Measurements from ENCODE around the gene CACHD1.

CACHD1 gene

DNA sequence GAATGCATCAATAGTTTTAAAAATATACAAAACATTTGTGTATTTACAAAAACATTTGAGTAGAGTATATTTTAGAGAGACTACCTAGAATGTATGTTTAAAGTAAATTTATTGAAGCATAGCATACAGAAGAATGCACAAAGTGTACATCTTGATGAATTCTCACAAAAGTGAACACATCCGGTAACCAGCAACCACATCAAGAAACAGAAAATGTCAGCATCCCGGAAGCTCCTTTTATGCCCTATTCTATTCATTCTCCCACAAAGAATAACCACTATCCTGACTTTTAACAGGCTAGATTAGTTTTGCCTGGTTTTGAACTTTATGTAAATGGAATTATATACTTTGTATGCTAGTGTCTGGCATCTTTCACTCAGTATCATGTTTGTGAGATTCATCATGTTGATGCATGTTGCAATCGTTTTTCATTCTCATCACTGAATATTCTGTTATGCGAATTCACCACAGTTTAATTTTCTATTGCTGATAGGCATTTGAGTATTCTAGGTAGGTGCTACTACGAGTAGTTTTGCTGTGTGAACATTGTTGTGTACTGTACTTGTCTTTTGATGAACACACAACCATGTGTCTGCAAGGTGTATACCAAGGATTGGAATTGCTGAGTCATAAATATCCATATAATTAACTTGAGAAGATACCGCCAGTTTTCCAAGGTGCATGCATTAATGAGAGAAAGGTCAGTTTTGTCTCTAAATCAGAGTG lies 75.4 kb downstream of the CACHD1 start:
- in situ Hi-C loops (cut with MboI; ENCODE audit: low sequenced_read_pairs), result no loop called here

DNA sequence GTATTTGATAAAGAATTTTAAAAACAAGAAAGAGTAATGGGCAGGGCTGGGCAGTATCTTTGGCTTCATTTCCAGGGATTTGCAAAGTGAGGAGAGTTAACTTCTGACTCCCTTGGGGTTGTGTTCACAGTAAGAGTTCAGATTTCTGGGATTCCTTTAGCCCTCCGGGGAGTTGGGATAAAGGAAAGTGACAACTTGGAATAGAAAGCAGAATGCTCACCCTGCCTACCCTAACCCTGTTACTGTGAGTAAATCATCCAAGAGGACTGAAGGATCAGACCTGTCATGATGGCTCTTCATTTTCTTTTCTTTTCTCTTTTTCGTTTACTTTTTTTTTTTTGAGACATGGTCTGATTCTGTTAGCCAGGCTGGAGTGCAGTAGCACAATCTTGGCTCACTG lies 76.1 kb downstream of the CACHD1 start:
- in situ Hi-C loops (cut with MboI; ENCODE audit: low sequenced_read_pairs), result no loop called here

DNA sequence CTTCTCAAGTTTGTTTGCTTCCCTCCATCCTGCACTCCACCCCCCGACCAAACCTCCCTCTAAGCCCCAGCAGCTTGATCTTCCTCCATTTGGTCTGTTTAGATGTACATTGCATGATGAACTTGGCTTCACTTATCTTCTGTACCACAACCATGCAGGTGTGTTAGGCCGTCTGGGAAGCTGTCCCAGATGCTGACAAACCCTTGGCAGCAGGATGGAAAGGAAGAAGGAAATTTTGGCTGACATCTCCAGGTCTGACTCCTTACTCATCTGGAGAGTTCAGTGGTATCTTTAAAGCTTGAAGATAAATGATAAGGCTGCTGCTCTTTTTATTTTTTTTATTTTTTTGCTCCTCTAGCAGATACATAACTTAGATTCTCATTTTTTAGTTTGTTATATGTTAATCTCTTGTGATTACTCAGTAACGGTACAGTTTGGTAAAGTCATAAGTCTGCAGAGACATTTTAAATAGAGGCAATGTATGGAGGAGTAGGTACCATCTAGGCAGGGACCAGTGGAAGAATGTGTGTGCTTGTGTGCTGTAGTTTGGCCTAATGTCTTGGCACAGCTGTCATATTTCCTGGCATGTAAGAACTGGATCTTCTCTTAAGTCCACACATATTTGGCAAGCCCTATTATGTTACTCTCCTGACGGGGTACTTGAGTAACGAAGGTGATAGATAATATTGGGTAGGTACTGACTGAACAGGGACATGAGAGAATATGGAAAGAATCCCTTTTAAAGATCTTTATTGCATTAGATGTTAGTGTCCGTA lies 79.7 kb downstream of the CACHD1 start:
- in situ Hi-C loops (cut with MboI; ENCODE audit: low sequenced_read_pairs), result no loop called here

DNA sequence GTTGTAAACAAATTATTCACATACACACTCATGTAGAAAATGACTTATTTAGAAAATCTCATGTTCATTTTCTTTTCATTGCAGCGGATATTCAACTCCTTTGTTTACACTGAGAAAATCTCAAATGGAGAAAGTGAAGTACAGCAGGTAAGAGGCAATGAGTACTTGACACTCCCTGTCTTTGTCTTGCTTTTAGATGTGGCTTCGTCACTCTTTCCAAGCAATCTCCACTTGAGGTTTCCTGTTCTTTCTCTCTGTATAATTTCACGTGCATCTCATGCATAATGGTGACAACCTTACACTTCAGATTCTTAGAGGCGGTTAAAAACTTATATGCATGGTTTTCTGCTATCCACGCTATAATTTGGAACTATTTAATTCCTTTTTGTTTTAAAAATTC lies 80.6 kb downstream of the CACHD1 start:
- in situ Hi-C loops (cut with MboI; ENCODE audit: low sequenced_read_pairs), result no loop called here

DNA sequence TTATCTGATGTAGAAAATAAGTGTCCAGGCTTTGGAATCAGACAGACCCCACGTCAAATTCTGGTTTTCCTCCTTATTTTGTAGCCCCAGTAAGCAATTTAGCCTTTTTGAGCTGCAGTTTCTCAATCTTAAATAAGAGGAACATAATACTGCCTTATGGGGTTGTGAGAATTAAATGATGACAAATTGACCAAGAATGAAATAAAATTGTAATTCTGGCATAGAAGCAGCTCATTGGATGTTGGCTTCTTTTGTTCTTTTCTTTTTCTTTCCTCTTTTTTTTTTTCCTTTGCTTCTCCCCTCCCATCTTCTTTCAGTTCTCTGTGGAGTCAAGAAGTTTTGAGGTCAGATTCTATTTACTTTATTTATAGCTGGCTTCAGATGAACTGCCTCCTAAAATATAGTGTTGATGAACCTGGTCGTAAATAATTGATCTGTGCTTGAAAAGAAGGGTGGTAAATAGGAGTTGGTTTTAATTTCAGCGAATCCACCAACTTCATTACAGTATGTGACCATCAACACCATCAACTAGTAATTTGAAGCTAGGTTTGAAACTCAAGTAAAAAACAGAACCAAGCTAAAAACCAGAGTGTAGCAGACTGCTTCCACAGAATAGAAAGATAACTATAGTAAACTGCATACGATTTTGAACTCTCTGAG lies 81.1 kb downstream of the CACHD1 start:
- in situ Hi-C loops (cut with MboI; ENCODE audit: low sequenced_read_pairs), result no loop called here

DNA sequence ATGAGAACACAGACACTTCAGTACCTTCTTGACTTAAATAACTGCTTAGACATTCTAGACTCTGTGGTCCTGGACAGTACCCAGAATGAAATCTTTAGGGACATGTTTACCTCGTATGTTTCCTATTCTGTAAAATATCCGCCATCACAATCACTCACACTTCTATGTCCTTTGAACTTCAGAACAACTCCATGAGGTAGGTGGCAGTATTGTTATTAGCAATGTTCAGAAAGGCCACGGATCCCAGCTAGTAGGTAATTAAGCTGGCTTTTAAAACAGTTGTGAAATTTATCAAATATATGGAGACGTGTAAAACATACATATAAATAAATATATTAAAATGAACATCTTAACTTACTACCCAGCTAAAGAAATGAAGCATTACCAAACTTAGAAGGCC lies 83.4 kb downstream of the CACHD1 start:
- in situ Hi-C loops (cut with MboI; ENCODE audit: low sequenced_read_pairs), result no loop called here

DNA sequence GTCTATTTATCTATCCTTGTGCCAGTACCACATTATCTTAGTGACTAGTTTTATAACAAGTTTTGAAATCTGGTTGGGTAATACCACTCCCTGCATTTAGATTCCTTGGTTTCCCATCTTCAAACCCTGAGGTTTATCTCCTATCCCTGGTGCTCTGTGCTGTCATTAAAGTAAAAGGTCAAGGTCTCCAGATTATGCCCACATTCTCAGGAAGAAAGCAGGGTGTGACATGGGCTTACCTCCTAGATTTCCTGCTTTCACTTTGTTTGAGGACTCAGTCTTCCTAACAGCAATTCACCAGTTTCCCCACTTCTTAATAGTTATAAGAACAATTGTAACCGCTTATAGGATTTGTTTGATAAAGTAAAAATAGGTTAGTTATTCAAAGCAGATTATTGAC lies 86.0 kb downstream of the CACHD1 start:
- in situ Hi-C loops (cut with MboI; ENCODE audit: low sequenced_read_pairs), result no loop called here

DNA sequence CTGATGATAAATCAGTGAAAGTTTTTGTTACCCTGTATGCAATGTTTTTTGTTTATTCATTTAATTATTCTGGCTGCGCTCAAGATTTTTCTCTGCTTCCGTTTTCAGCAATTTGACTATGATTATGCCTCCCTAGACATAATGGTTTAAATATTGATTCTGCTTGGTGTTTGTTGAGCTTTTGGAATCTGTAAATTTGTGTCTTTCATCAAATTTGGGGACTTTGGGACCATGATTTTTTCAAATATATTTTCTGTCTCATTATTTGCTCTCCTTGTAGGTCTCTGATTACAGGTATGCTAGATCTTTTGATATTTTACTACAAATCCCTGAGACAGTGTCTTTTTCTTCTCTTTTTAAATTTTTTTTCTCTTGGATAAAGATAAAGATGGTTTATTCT lies 92.1 kb downstream of the CACHD1 start:
- in situ Hi-C loops (cut with MboI; ENCODE audit: low sequenced_read_pairs), result no loop called here

DNA sequence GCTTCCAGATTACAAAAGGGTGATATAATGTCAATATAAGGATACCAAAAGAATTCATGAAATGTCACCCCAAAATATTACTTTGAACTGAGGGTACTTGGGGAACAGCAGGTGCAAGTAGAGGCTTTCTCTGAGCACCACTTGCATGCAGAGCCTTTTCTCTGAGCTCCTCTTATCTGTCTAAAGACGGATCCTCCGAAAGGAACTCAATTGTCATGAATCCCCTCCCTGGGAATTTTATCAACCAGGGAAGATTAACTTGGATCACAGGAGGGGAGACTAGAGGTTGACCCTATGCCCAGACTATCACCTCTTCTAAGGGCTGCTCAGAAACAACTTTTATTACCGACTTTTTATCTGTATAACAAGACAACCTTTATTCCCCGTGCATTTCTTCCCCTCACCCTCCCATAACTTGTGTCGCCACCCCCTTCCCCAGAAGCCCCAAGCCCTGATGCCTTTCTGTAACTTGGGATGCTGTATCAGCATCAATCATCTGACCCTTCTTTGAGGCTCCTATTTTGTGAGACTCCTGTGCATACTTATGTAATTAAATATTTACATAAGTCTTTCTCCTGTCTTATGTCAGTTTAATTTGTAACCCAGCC lies 94.1 kb downstream of the CACHD1 start:
- in situ Hi-C loops (cut with MboI; ENCODE audit: low sequenced_read_pairs), result no loop called here

DNA sequence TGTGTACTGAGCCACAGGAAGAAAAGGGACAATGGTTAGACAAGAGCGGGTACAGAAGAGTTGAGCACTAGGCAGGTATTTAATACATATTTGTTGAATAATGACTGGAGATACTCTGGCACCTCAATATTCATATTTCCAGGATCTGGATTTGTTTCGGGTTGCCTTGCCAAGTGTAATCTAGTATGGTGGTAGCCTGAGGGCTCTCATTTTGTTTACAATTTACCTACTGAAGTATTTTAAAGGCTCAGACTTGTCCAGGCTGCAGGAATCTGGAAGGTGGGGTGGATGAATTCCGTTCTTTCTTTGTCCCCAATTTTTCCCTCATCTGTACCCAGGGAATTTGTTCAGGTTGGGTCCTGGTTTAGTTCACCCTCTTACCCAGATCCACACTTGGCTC lies 95.0 kb downstream of the CACHD1 start:
- in situ Hi-C loops (cut with MboI; ENCODE audit: low sequenced_read_pairs), result no loop called here

DNA sequence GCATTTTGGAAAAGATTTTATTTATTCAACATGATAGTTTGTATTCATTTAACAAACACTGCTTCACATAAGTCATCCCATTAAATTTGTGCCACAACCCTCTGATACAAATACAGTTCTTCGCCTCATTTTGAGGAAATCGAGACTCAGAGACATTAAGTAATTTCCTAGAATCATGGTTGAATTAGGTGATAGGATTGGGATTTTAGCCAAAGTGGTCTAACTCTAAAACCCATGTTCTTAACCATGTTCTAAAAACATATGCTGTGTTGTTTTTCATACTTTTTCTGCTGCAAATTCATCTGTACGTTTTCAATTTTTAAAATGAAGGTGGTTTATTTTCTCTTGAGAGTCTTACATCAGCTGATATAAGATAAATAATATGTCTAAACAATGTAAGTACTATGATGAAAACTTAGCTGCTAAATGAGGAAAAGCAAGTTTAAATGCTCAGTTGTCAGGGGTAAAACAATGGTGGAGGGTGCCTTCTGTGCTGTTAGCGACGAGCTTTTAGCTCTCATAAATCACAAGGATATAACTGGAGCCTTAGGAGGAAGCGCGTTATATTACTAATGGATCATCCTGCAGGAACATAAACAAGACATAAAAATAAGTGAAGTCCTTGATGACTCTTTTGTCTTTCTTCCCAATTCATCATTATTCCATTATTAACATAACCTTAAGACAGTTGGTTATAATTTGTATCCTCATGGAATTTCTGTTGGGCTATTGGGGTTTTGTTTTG lies 97.7 kb downstream of the CACHD1 start:
- in situ Hi-C loops (cut with MboI; ENCODE audit: low sequenced_read_pairs), result no loop called here

DNA sequence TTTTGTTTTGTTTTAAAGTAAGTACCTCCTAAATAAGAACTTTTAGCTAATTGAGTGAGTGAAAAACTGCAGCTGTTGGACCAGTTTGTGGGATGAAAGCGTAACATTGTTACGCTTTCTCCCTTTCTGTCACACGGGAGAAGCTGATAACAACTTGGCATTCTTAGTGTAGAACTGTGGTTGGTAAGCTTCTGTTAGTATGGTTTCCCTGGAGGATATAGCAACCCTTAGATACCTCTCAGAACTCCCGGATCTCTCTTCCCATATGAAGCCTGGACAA lies 98.2 kb downstream of the CACHD1 start:
- in situ Hi-C loops (cut with MboI; ENCODE audit: low sequenced_read_pairs), result no loop called here

DNA sequence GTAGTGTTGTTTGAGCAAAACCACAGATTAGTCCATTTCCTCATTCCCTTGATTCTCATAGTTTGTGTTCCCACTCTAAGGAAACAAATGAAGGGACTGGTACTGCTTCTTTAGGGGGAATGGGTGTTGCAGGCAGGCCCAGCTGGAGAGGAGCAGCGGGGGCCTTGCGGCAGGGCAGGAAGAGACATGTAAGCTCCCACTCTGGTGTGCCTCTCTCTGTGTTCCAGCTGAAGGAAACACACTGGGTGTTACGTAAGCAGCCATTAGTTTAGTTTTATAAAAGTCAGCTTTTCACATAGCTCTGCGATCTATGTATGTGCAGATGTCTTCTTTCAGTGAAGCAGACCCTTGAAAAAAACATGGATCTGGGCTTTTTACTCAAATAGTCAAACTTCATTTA lies 99.5 kb downstream of the CACHD1 start:
- in situ Hi-C loops (cut with MboI; ENCODE audit: low sequenced_read_pairs), result no loop called here

DNA sequence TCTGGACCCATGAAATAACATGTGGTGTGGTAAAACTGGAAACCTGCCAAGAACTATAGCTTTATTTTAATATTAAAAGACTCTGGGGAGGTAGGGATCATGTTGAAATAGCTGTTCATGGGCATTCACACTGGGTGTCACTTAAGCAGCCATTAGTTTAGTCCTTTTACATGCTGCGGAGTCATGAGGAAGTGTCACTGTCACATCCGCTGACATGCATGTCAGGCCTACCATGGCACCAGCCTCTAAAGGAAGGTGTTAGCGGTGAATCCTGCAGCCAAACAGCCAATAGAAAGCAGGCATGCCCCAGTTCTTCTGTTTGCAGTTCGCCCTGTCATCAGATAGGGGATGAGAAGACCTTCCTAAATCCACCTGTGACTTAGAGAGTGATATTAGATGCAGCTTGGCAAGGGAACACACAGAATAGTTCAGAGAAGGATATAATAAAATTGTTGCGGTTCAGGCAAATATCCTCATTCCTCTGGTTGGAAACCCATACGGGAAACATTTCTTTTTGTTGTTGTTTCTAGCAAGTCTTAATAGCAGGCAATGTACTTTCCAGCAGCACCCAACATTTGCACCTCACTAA lies 100.4 kb downstream of the CACHD1 start:
- in situ Hi-C loops (cut with MboI; ENCODE audit: low sequenced_read_pairs), result no loop called here

DNA sequence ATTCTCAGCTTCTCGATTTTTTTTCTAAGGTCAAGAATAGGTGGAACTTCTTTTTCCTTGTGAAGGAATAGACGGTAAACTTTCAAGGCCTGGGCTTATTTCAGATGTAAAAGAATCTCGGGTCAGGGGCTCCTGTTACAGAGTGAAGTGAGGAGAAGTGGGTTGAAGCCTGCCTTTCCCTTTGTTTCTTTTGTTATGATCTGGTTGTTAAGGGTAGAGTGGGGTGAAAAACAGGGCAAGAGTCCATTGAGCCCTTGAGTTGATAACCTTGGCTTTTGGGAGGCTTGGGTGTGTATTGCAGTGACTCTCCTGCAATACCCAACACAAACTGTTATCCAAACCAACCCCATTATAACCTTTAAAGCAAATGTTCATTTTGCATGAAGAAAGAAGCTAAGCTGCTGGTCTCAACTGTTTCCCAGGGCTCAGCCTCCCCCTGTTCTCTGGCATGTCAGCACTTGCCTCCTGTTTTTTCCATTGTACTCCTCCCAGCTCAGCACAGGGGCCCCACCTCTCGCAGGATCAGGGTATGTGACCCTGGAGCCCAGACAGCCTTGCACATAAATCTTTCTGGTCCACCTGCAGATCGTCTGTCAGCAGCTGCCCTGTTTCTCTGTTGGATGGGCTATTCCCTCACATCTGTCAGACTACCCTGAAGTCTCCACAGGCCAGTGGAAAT lies 102.4 kb downstream of the CACHD1 start:
- in situ Hi-C loops (cut with MboI; ENCODE audit: low sequenced_read_pairs), result no loop called here

DNA sequence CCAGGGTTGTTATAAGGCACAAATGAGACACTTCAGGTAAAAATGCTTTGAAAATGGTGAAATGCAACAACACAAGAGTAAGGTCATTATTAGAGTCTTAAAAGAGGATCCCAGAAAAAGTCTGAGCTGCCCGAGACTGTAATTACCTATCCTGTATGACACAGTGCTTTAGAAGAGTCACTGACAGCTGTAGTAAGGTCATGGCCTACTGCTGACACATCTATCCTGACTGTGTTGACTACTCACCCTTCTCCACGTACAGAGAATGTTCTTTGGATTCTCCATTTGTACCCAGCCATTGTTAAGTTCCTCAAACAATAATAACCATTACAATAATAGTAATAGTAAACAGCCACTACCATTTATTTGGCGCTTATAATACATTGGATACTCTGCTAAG lies 104.4 kb downstream of the CACHD1 start:
- in situ Hi-C loops (cut with MboI; ENCODE audit: low sequenced_read_pairs), result no loop called here

DNA sequence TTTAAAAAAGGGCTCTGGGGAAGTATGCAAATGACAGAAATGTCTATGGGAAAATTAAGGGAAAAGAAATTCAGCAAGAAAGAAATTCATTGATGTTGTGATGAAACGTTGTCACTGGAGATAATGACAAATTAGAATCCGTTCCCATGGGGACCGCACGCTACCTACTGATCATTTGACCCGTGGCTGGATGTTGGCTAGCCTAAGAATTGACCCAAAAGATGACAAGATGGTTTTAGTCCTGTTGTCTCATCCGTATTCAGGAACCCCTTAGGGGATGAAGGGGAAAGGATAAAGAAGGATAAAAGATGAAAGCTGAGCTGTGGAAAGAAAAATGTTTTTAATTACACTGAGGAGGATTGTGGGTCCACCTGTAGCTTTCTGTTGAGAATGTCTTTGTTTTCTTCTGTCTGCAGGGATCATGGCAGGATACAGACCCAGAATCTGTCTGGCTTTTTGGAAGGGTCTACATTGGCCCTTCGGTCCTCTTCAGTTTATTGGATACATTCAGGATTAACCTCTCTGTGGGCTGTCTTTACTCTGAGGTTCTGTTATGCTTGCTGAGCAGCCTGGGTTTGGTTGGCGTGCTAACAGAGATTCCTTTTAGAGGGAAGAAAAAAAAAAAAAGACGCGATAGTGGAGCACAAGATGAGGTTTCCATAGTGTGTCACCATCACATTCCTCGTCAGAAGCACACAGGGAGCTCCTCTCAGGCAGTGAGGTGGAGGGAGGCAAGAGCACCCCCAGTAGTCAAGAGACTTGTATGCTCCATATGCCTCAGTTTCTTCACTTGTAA lies 106.2 kb downstream of the CACHD1 start:
- in situ Hi-C loops (cut with MboI; ENCODE audit: low sequenced_read_pairs), result no loop called here

DNA sequence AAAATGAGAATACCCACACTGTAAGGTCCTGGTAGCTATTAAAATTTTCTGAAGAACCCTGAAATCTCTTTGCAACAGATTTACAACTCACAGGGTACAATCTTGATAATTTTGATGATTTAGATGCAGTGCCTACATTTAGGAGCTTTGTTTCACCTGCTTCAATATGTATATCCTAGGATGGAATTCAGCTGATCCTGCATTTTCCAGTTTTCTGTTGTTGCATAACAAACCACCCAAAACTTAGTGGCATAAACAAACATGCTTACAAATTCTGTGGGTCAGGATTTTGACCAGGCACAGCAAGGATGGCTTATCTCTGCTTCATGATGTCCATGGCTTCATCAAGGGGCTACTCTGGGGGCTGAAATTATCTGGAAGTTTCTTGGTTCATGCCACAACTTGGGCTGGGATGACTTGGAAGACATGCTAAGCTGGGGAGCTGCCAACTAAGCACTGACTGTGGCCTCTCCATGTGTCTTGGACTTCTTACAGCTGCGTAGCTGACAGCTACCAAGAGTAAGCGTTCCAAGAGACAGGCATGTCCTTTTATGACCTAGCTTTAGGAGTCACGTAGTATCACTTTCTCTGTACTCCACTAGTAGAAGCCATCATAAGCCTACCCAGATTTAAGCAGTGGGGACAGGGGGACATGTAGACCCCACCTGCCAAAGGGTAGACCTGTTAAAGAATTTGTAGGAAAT lies 108.5 kb downstream of the CACHD1 start:
- in situ Hi-C loops (cut with MboI; ENCODE audit: low sequenced_read_pairs), result no loop called here

DNA sequence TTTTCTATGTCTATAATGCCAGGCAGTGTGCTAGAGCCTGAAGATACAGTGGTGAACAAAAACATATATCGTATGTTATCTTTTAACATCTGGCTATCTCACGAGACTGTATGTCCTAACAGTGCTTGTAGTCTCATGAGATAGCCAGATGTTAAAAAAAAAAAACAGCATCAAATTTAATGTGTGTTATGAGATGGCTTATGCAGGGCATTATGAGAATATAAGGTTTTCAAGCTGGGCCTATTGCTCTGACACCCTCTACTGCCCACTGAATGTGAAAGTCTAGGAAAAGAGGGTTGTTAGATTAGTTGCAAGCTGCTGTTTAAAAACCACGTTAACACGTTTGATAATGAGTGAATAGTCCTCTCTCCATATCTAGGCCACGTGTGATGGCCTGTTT lies 109.8 kb downstream of the CACHD1 start:
- in situ Hi-C loops (cut with MboI; ENCODE audit: low sequenced_read_pairs), result no loop called here

All from hTERT RPE-1 (cell line).